ENCODE results near the gene ESR2.

- TF ChIP-seq CTCF (IDR thresholded peaks at IDR 0.05) (no peak), POLR2A (IDR thresholded peaks at IDR 0.05) (no peak)
Measured at GRCh38 chr14:64035143-64035542, 259.0 kb downstream of the ESR2 start.

Data from breast epithelium (tissue), 3 donors.